GM12892 (cell line): ENCODE measurements around the gene BTBD10.

ENCODE experiments used
- POLR2A ChIP-seq: IDR thresholded peaks from 2 replicates; pipeline ENCODE4 v1.6.1; 2011; ENCODE audit warnings: low read depth, low read length, control low read depth
- POLR2AphosphoS5 ChIP-seq: IDR thresholded peaks from 2 replicates; pipeline ENCODE4 v1.6.1; 2011; ENCODE audit warnings: low read depth, low read length, control low read depth

GRCh38 chr11:13343931-13344717, 118.9 kb downstream of the BTBD10 start:
- TF ChIP-seq POLR2A (no peak), POLR2AphosphoS5 (no peak)
